HepG2 (cell line): ENCODE results near the gene MSI2. TPM values are rescaled to one million over a fixed set of nuclear protein-coding genes. Genes with fewer than 3 reads are reported as not detected.

Source experiments
- ATAC-seq: fragments of 200-7000 bp; cut with Tn5 transposase; 3 replicates; pipeline ENCODE4 v1.9.1; 2020; ENCODE audit warnings: mild to moderate bottlenecking, moderate library complexity
- BruUV-seq: library from RNA; stranded (reverse); fragments of 400-500 nt; replicated peaks from 2 replicates; lab custom pipeline; 2021; lab: Mats Ljungman, UMichigan
- CTCF ChIA-PET: fragments of 300-600 bp; formaldehyde crosslinking; extraction: SDS; loops from one replicate; lab custom pipeline; 2021; ENCODE audit warnings: low total read pairs, inconsistent platforms, low intra/inter-chr PET ratio; lab: Yijun Ruan, JAX
- POLR2A ChIA-PET: fragments of 350-600 bp; sonication (Branson Sonifier 250); formaldehyde crosslinking; loops from one replicate; lab custom pipeline; 2020; ENCODE audit warnings: antibody characterized with exemption, inconsistent platforms; lab: Yijun Ruan, JAX
- DNase-seq: peaks from one replicate; pipeline ENCODE4 v3.0.0-alpha.2; 2015; ENCODE audit warnings: low spot score
- FAIRE-seq: peaks from 3 replicates; lab custom pipeline; 2011; peaks lifted over from hg19 to GRCh38; lab: Jason Lieb, UNC
- H2AFZ ChIP-seq: one replicate; pipeline ENCODE4 v1.6.1; 2011; ENCODE audit warnings: low read length, inconsistent platforms
- H3K27ac ChIP-seq: fragments of 300-600 bp; 3 replicates; pipeline ENCODE4 v1.8.0; 2011; ENCODE audit warnings: mixed run types, mild to moderate bottlenecking, mixed read lengths, low read length, inconsistent platforms; ENCODE audit not compliant: insufficient read depth; ENCODE audit errors: extremely low read length
- H3K27me3 ChIP-seq, 2 experiments: fragments of 200-600 bp in 1 of 2; 2 replicates in 1 of 2; 3 replicates in 1 of 2; pipeline versions ENCODE4 v1.6.0 to v1.8.0; 2011; ENCODE audit warnings: low read length in 2 of 2, mild to moderate bottlenecking in 2 of 2, moderate library complexity in 2 of 2, inconsistent platforms in 1 of 2; ENCODE audit not compliant: insufficient read depth in 2 of 2, control insufficient read depth in 1 of 2
- H3K36me3 ChIP-seq, 2 experiments: fragments of 200-600 bp in 1 of 2; replicated peaks in 1 of 2; 2 replicates in 1 of 2; 3 replicates in 1 of 2; pipeline versions ENCODE4 v1.5.1 to v1.8.0; 2011; ENCODE audit warnings: low read length in 2 of 2, inconsistent platforms in 1 of 2; ENCODE audit not compliant: insufficient read depth in 2 of 2, control insufficient read depth in 1 of 2
- H3K4me1 ChIP-seq: 2 replicates; pipeline ENCODE4 v1.5.1; 2012; ENCODE audit warnings: low read length, inconsistent platforms; ENCODE audit not compliant: insufficient read depth
- H3K4me2 ChIP-seq: 2 replicates; pipeline ENCODE4 v1.6.0; 2011; ENCODE audit warnings: low read depth, low read length, inconsistent platforms
- H3K4me3 ChIP-seq, 3 experiments: fragments of 200-600 bp in 1 of 3; sonication (generic), shearing (Covaris generic) in 1 of 3; replicated peaks in 1 of 3; 2 replicates each; pipeline ENCODE4 v1.5.1; 2011 to 2016; ENCODE audit warnings: low read length in 3 of 3, inconsistent platforms in 2 of 3, low read depth in 2 of 3, mild to moderate bottlenecking in 2 of 3, control low read depth in 1 of 3, mixed read lengths in 1 of 3; ENCODE audit not compliant: insufficient read depth in 1 of 3
- H3K79me2 ChIP-seq: one replicate; pipeline ENCODE4 v1.6.1; 2011; ENCODE audit warnings: low read length, inconsistent platforms; ENCODE audit not compliant: insufficient read depth
- H3K9ac ChIP-seq: 2 replicates; pipeline ENCODE4 v1.6.0; 2011; ENCODE audit warnings: mild to moderate bottlenecking, low read depth, low read length, inconsistent platforms; ENCODE audit not compliant: insufficient read depth
- H3K9me3 ChIP-seq: 2 replicates; pipeline ENCODE4 v1.5.1; 2012; ENCODE audit warnings: mild to moderate bottlenecking, low read length
- H4K20me1 ChIP-seq: 2 replicates; pipeline ENCODE4 v1.6.0; 2011; ENCODE audit warnings: inconsistent platforms, mild to moderate bottlenecking, low read length, moderate library complexity; ENCODE audit not compliant: insufficient read depth
- BRF2 ChIP-seq: sonication (generic); formaldehyde crosslinking; IDR thresholded peaks from 2 replicates; pipeline ENCODE4 v1.8.1; 2022; ENCODE audit warnings: mild to moderate bottlenecking, missing genetic modification reagents
- IKZF5 ChIP-seq: IDR thresholded peaks from 2 replicates; pipeline ENCODE4 v1.6.1; 2018; ENCODE audit warnings: missing genetic modification reagents, mild to moderate bottlenecking, missing compliant biosample characterization
- WGBS: methylation state at CpG from one replicate; pipeline ENCODE4 v1.1.6; 2017; ENCODE audit warnings: low lambda C conversion rate; 5-methylcytosine and 5-hydroxymethylcytosine counted together
- in situ Hi-C: cut with HindIII; loops from 2 replicates; pipeline ENCODE4 v1.10.0; 2017; ENCODE audit warnings: low pct_unique_long_range_greater_than_20kb; ENCODE audit not compliant: extremely low pct_ligation_motif_present
- intact Hi-C: fragments of 100-400 bp; cut with micrococcal nuclease; formaldehyde crosslinking; loops from one replicate; pipeline ENCODE4 v1.10.0; 2022; ENCODE audit not compliant: unreplicated experiment
- polyA plus RNA-seq, 8 experiments: library from polyadenylated mRNA; depleted of rRNA in 3 of 8; stranded (reverse) in 7 of 8; unstranded in 1 of 8; fragments of >200 nt; fragmentation: Illumina TruSeq in 4 of 8; extraction: Trizol in 4 of 8; gene quantifications; 2 replicates each; pipeline versions ENCODE4 v1.2.1 to v1.2.3, GENCODE V29; 2011 to 2016; ENCODE audit warnings: low read depth in 4 of 8, missing spikeins in 1 of 8, mixed read lengths in 1 of 8; ENCODE audit not compliant: insufficient read depth in 1 of 8
- total RNA-seq, 5 experiments: library from RNA; depleted of rRNA; stranded (reverse); fragments of >200 nt; fragmentation: Illumina TruSeq; extraction: Trizol; gene quantifications; 2 replicates each; pipeline ENCODE4 v1.2.3, GENCODE V29; 2016; ENCODE audit warnings: low read depth in 1 of 5
- TF ChIP-seq, protein P1 (sequence below): sonication (generic); formaldehyde crosslinking; IDR thresholded peaks from 2 replicates; pipeline ENCODE4 v1.4.0; 2020; ENCODE audit warnings: missing genetic modification reagents

The MSI2 gene
- total and polyA plus RNA-seq, 2 of the 13 experiments (the other 11 are each of a cell fraction or from before 2014, with no cell fraction given): 77.5 to 78.4 TPM

- Histone ChIP-seq H3K79me2 (no peaks in the 10 kb centered on the region), H3K27me3 (no peaks in the 10 kb centered on the region), H3K4me2 (no peak overlapping the region), H3K36me3 (peaks cover 14 to 24% of the 10 kb centered on the region in 2 experiments), H3K9me3 (no peaks in the 10 kb centered on the region), H3K9ac (no peak overlapping the region), H3K27ac (no peak overlapping the region), H2AFZ (no peak overlapping the region), H3K4me3 (no peak overlapping the region), H3K4me1 (peaks cover 28% of the 10 kb centered on the region), H4K20me1 (no peaks in the 10 kb centered on the region; the same call in 1 of the 2 replicates)
- ATAC-seq (no peak), FAIRE-seq (no peak), DNase-seq (peak; percentile 27)
- ChIA-PET CTCF (no interaction called here), POLR2A (no interaction called here)
- in situ Hi-C loops (no loop called here), intact Hi-C loops (no loop called here)
- WGBS: 96% methylated on average over 10 of the region's 12 CpGs
- TF ChIP-seq IKZF5 (CRISPR knock-in tag) (no peak), BRF2 (CRISPR knock-in tag) (no peak)
- TF ChIP-seq, protein P1, sequence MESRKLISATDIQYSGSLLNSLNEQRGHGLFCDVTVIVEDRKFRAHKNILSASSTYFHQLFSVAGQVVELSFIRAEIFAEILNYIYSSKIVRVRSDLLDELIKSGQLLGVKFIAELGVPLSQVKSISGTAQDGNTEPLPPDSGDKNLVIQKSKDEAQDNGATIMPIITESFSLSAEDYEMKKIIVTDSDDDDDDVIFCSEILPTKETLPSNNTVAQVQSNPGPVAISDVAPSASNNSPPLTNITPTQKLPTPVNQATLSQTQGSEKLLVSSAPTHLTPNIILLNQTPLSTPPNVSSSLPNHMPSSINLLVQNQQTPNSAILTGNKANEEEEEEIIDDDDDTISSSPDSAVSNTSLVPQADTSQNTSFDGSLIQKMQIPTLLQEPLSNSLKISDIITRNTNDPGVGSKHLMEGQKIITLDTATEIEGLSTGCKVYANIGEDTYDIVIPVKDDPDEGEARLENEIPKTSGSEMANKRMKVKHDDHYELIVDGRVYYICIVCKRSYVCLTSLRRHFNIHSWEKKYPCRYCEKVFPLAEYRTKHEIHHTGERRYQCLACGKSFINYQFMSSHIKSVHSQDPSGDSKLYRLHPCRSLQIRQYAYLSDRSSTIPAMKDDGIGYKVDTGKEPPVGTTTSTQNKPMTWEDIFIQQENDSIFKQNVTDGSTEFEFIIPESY (CRISPR knock-in tag): 0 out of 2 replicates have a peak, but pooled peaks have one; percentile 25
- no TSS peak for BruUV-seq
Observed at GRCh38 chr17:57612202-57613071, 356.1 kb downstream of the MSI2 start.
